ENCODE results near the gene MPDZ.

GRCh38 chr9:13224366-13224765, 55.1 kb downstream of the MPDZ start:
- TF ChIP-seq CTCF (IDR thresholded peaks at IDR 0.05 in 4 of 5, conservative IDR thresholded peaks at IDR 0.05 in 1 of 5): no peak
- no peak for TF ChIP-seq POLR2A (IDR thresholded peaks at IDR 0.05)

Measured in gastrocnemius medialis (tissue), 4 donors.